GM18909 (cell line): ENCODE measurements around the gene UNC13C.

Source experiments
- ATAC-seq: cut with Tn5 transposase; IDR thresholded peaks from one replicate; pipeline ENCODE4 v1.9.1; 2021; ENCODE audit warnings: mild to moderate bottlenecking; ENCODE audit not compliant: unreplicated experiment, poor library complexity

Gene UNC13C

DNA sequence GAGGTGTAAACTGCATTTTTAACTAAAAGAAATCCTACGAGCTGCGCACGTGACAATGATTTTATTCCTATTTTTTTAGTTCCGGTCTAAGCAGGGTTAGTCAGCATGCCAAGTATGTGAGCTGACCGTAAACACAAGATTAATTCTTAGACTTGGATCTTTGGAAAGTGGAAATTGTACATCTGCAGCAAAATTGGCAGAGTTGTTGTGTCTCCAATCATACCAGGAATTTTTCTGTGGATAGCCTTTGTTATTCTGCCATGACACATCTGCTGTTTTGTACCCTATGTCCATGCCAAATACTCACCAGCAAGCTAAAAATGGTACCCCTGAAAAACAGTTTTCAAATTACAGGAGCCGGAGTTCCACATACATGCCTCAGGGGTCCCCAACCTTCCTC, 562.5 kb downstream of the UNC13C start:
- ATAC-seq, result no peak

DNA sequence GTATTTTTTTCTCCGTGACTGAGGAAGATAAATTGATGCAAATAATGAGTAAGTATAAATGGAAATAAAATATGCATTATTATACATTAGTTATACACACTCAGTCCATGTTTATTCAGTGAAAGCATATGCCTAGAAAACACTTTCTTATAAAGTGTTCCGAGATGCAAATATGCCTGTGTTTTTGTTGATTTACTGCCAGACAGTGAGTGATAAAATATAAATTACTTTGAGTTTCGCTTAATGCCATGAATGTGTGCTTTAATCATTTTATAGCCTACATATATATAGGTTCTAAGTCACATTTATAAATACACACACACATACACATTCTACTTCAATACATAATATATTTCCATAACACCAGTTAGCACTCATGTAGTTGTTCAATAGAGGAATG, 569.2 kb downstream of the UNC13C start:
- no peak for ATAC-seq

DNA sequence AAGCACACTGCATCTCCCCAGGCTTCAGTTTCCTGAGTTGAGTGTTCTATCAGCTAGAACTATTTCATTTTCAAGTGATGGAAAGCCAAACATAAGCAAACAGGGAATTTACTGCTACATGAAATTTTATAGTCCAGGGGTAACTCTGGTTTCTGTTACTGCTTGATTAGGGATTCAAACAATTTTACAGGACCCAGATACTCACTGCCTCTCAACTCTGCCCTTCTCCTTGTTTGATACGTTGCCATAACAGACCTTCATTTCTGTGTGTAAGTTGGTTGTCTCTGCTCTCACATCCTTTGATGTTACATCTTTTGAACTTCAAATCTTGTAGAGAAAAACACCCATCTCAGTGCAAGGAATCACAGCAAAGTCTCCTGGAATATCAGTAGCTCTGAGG, 572.7 kb downstream of the UNC13C start:
- no peak for ATAC-seq

DNA sequence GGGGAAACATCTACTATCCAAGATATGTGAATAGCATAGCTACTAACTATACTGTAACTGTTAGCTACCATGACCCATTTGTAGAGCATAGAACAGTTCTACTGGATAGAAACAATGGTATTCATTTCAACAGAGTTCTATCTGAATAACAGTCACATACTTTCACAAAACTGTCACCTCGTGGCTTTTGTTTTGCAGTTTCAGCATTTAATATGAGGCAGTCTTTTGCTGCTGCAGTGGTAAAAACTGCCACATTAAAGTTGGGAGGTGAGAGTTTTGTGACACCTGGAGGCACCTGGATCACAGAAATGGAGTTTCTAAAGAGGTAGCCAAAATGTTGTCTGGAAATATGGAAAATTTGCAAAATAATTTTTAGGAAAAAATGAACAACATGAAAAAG, 578.0 kb downstream of the UNC13C start:
- no peak for ATAC-seq

DNA sequence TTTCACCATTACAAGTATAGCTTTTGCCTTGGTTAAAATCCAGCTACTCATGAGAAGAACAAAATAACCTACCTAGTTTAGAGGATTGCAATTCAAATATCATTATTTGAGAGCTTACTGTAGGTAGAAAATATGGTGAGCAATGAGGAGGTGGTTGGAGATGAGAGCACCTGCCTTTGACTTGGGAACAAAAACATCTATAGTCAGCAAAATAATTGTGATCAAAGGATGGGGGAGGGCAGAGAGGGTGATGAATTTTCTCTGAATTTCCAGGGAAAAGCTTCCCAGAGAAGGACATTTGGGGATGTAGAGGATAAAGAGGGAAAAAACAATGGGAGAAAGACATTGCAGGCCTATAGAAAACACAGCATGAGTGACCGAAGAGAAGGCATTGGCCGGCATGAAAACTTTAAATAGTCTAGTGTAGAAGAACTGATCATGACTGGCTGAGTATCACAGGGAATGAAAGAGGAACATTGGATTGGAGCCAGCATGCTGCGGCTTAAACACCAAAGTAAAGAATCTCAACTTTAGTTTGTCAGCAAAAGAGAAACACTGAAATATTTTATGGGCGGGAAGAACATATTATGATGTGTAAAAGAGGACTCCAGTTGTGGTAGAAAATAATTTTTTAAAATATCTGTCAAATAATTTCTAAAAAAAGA, 581.3 kb downstream of the UNC13C start:
- no peak for ATAC-seq

DNA sequence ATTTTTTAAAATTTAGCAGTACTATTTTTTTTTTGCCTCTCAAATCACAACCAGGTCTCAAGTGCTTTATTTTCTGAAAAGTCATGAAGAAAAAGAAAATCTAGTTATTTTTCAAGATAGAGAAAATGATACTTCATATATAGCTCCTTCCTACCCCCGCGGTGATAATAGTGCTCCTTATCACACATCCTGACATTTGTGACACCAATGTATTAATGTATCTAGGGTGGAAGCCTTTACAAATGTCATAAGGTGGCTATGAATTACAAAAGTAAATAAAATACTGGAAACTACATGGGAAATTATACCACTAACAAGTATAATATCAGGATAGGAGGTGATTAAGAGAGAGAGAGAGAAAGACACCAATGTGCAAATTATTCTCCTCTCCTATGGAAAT, 582.2 kb downstream of the UNC13C start:
- ATAC-seq, result no peak

DNA sequence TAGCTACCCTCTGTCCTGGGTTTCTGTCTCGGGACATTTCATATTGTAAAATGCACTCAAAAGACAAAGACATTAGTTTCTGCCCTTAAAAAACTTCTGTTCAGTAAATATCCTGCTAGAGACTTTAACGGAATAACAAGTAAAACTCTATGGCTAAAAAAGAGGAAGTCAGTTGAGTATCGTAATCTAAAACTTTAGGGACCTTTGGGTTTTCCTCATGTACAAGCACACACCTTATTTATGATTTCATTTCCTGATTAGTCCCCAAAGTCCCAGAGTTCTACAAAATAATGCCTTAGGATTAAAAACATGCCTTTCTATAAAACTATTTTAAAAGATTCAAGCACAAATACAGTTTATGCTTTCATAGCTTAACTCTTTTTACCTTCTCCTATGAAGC, 585.9 kb downstream of the UNC13C start:
- no peak for ATAC-seq

DNA sequence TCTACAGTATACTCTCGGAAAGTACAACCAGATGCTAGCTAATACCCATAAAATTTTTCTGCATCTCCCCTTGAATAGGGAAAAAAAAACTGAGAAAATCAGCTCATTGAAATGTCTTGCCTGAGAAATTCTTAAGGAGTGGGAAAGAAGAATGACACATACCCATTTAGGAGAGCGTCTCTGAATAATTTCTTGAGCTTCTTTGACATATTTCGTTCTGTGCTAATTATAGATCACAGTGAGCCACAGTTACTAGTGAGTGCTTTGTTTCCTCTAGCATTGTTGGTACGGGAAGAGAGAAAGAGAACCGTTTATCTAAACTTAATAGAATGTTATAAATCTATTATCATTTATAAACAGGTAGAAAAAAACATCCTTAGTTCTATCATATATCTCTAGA, 588.4 kb downstream of the UNC13C start:
- ATAC-seq, result no peak

DNA sequence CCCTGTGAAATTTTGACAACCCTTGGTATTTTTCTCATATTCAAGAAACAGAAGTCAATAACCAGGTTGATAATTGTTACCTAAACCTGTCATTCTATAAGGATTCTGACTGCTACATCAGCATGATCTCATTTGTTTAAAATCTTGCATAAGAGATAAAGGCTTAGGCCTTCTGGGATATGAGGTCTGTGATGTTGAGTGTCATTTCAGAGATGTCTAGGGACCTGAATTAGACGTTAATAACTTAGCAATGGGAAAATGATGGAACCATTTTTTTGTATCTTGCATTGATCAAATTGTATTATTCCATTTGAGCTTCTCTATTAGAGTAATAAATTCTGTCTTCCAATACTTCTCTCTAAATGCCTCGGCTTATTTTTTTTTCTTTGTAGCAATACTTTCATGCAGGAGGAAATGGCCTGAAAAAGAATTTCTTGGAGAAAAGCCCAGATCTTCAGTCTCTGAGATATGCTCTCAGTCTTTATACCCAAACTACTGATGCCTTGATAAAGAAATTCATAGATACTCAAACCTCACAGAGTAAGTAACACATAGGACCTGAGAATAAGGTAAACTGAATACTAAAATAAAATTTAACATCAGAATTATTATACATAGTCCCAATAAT, 589.3 kb downstream of the UNC13C start:
- no peak for ATAC-seq

DNA sequence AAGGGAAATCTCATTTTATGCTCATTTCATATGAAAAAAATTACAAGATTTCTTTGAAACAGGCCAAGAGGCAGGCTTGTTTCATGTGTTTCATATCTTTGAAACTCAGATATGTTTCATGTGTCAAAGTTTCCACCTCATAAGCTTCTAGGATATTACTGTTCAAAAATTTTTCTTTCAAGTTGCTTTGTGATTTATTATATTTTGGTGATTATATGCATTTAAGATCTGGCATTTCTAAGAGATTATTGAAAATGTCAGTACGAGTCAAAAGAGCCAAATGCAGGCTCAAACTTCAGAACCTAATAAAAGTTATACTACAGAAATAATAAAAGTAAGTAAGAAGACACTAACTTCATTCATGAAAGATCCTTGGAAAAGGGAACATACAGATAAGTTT, 590.1 kb downstream of the UNC13C start:
- ATAC-seq, result no peak

DNA sequence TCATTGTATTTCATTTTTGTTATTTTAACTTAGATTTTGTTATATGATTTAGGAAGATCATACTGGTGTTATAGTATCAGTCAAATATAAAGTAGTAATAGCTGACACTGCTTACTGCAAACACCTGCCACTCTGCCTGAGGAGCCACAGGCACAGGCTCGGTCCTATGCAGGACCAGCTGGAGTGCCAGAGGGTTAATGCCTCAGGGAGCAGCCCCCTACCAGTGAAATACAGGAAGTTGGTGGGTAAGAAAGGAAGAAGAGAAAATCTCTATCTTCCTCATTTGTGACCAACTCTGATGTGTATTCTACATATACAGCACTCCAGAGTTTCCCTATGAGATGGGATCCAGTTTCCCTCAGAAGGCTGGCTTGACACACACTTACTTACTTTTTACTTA, 593.3 kb downstream of the UNC13C start:
- ATAC-seq, result no peak

DNA sequence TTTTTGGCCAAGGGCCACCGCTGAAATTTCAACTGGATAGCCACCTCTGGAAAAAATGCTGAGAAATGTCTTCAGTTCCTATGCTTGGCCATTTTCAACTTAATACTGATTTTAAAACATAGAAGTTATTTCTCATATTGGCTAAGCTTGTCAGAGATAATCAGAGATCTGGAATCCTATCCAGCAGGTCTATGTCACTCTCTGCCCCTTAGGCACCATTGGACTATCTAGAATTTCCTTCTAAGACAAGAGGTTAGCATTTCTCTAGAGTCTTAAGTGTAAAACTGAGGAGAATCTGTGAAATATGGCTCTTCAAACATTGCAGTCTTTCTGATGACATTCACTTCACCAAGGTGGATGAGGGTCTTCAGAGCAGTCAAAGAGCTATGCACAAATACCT, 597.3 kb downstream of the UNC13C start:
- no peak for ATAC-seq

DNA sequence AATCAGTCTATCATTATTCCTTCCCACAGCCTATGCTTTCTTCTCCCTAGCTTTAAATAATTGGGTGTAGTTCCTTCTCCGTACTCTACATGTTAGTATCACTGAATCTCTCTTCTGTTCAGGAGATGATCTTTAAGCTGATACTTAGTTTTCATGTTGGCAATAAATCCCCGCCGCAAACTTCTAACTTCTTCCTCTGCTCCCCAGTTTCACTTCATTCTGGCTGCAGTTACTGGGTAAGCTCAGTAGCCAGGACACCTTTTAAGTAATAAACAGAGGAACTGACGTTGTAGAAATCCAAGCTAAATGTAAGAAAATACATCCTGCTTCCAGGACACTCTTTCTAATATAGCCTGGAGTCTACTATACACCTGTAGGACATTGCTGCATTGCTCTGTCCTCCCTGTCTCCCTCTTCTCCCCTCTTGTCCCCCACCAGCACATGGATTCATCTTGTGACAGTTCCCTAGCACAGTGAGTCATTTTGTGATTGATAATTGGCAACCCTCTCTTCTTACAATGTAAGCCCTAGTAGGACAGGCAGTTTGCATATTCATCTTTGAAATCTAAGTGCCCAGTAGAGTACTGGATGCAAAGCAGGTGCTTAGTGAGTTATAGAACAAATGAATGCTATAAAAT, 598.2 kb downstream of the UNC13C start:
- no peak for ATAC-seq

DNA sequence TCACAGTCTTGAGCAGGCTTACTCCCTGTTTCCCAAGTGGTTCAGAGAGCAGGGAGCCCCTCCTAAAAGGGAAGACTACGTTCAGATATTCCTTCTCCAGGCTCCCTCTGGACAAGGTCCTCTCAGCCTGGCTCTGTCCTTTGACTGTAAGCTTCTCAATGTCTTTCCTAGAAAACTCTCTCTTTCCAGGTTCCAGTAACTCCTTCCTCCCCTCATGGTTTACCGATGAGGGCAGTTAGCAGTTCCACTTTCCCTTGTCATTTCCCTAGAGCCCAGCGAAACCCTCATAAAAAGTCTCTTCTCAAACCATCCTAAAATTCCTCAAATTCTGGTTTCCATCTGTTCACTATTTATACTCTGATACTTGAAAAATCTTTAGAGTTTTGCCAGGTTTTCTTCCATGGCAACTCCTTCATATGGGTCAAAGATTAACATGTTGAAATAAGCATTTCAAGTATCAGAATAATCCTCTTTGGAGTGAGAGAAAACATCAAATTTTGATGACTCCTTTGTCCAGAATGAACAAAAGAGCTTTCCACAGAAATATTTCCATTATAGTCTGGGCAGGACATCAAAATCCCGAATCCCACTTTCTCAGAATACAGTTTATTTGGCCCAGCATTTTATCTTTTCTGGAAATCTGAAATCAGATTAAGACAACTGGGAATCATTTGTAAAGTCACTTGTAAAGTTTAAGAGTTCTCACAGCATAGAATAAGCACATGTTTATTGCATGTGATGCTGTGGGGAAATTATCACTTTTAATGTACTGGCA, 599.4 kb downstream of the UNC13C start:
- ATAC-seq, result no peak

DNA sequence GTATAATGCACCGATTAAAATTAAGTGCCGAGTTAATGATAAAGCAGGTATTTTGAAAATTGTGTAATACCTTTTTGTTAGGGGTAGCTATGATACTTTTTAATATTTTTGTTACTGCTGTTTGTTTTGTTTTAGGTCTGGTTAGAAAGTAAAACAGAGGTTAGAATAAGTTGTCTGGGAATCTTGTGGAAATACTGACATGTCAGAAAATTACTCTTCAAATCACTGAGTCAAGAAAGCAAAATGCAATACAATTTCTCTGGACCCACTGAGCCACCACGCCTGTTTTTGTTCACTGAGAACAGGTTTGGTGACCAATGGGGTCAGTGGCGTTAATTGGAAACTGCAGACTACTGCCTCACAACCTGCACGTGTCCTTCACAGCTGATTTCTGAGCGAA, 601.6 kb downstream of the UNC13C start:
- no peak for ATAC-seq

DNA sequence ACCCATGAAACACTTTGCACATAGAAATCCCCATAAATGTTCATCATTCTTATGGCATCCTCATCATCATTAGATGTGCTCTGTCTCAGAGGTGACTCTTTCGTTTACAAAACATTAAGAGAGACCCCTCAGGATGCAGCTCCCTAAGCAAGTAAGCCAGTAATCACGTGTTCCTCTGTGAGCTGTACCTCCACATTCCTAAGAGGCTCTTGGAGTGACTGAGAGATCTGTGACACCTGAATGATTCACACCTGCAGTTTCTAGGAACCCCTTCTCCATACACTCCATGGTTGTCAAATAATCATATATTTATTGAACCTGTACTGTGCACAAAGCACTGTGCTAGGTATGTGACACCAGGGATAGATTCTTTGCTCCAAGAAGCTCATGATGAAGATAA, 602.4 kb downstream of the UNC13C start:
- ATAC-seq, result no peak

DNA sequence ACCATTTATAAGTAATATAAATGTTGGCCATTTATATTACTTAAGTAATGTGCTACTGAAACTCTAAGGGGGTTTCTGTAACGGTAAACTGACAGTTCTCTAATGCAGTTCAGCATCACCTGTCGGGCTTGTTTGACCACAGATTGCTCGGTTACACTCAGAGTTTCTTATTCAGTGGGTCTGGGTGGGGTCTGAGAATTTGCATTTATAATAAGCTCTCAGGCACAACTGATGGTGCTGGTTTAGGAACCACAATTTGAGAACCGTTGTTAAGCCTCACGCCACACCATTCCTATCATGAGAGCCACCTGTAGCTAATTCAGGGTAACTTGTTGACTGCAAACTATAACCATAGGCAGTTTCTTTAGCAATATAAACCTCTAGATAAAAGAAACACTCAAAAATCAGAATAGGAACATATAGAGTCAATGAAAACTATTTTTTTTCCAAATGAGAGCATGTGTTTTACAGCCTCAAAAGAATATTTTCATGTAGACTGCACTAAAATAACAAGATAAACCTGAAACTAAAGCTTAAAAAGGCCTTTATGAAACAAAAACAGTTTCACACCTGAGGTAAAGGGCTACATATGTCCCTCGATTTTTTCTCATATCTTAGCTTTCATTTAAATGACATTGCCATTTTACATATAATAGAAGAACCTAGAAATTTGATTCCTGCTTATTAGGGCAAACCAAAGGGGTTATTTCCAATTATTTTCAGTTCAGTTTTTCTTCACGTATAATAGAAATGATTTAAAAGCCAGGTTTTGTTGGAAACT, 604.8 kb downstream of the UNC13C start:
- ATAC-seq, result peak; percentile 85

DNA sequence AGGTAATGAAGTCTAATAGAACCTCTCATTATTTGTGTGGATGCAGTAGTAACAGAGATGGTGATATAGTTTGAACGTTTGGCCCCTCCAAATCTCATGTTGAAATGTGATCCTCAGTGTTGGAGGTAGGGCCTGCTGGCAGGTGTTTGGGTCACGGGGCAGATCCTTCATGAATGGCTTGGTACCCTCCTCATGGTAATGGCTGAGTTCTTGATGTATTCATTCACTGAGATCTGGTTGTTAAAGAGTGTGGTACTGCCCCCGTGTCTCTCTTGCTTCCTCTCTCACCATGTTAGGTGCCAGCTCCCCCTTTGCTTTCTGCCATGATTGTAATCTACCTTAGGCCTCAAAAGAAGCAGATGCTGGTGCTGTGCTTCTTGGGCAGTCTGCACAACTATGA, 606.8 kb downstream of the UNC13C start:
- no peak for ATAC-seq

DNA sequence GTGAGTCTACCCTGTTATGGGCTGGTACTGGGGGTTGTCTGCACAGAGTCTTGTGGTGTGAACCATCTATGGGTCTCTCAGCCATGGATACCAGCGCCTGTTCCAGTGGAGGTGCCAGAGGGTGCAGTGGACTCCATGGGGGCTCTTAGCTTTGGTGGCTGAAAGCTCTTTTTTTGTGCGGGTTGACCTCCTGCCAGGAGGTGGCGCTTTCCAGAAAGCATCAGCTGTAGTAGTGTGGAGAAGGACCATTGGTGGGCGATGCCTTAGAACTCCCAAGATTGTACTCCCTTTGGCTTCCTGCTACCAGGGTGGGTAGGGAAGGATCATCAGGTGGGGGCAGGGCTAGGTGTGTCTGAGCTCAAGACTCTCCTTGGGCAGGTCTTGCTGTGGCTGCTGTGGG, 615.9 kb downstream of the UNC13C start:
- ATAC-seq, result no peak

DNA sequence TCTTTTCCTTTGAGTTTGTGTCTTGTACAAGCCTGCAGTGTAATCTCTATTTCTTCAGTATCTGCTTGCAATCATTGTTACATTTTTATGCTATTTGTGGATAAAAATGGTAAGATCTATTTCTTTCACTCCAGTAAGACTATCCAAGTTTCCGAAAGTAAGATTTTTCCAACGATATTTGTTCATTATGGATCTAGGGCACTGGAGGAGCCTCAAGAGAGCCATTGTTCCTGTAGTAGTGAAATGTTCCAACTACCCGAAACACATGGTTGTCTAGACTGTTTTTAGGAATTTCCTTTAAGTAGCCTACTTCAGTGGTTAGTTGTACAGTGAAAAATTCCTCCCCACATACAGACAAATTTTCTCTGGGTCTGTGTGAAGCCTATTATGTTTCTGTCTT, 621.1 kb downstream of the UNC13C start:
- ATAC-seq, result no peak

DNA sequence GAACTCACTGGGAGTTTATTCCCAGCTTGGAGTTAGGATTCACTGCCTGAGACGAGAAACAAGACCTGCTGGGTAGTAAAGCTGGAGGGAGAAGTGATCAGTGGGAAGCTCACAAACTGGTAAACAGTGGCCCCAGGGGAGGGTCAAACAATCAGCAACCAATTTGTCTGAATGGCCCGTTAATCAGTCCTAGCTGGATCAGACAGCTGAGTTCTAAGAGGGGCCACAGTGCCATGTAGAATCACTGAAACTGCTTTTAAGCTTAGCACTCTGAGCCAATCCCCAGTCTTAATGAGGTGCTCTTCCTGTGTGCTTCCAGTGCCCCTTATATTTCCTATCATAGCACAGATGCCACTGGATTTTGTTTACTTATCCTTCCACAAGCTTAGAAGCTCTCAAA, 626.8 kb downstream of the UNC13C start:
- ATAC-seq, result no peak
